NT2/D1 (cell line): ENCODE results near the gene MED1.
"Not testable (repeated sequence)": the region's sequence is repeated elsewhere in the genome, so short reads cannot be mapped to it uniquely, and the experiment has no call there.

ENCODE experiments used
- DNase-seq: peaks from one replicate; pipeline ENCODE4 v3.0.0-alpha.2; 2011; ENCODE audit warnings: low read depth, low spot score
- H3K27me3 ChIP-seq: 2 replicates; pipeline ENCODE4 v1.6.0; 2011; ENCODE audit warnings: mild to moderate bottlenecking; ENCODE audit not compliant: insufficient read length, insufficient read depth
- H3K36me3 ChIP-seq: 2 replicates; pipeline ENCODE4 v1.6.1; 2011; ENCODE audit warnings: mild to moderate bottlenecking, low read length, mixed read lengths; ENCODE audit not compliant: insufficient read depth, insufficient read length
- H3K4me1 ChIP-seq: 2 replicates; pipeline ENCODE4 v1.5.1; 2011; ENCODE audit not compliant: insufficient read depth, insufficient read length
- H3K4me3 ChIP-seq: 2 replicates; pipeline ENCODE4 v1.5.1; 2011; ENCODE audit warnings: low read depth; ENCODE audit not compliant: insufficient read length
- H3K9ac ChIP-seq: 2 replicates; pipeline ENCODE4 v1.6.0; 2011; ENCODE audit warnings: low read depth; ENCODE audit not compliant: insufficient read length
- H3K9me3 ChIP-seq: 2 replicates; pipeline ENCODE4 v1.5.1; 2011; ENCODE audit warnings: mild to moderate bottlenecking, low read length; ENCODE audit not compliant: insufficient read depth
- SUZ12 ChIP-seq: IDR thresholded peaks from 2 replicates; pipeline ENCODE4 v1.6.1; 2011; ENCODE audit not compliant: insufficient read length, insufficient read depth; ENCODE audit errors: extremely low read depth
- YY1 ChIP-seq: IDR thresholded peaks from 2 replicates; pipeline ENCODE4 v1.6.1; 2011; ENCODE audit not compliant: insufficient read length, insufficient read depth
- ZNF274 ChIP-seq: IDR thresholded peaks from 2 replicates; pipeline ENCODE4 v1.6.1; 2011; ENCODE audit warnings: mild to moderate bottlenecking, low read depth, low read length

MED1 gene

DNA sequence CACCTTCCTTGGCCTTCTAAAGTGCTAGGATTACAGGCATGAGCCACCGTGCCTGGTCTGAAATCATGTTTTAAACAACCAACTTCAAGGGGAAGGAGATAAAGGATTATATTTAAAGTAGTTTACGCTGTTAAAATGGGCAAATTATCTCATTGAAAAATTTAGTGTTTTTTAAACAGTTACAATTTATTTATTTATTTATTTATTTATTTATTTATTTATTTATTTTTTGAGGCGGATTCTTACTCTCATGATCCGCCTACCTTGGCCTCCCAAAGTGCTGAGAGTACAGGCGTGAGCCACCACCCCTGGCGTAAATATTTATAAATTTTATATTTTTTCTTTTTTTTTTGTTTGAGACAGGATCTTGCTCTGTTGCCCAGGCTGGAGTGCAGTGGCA lies 32.4 kb upstream of the MED1 start:
- no peaks in the 10 kb centered on the region for H3K4me1 ChIP-seq
- no peak overlapping the region for H3K9ac ChIP-seq
- H3K27me3 ChIP-seq = no peaks in the 10 kb centered on the region
- DNase-seq = no peak
- H3K9me3 ChIP-seq = no peaks in the 10 kb centered on the region
- H3K36me3 ChIP-seq = peaks cover 38% of the 10 kb centered on the region
- no peak overlapping the region for H3K4me3 ChIP-seq
- no peak for TF ChIP-seq YY1
- TF ChIP-seq SUZ12 = no peak
- no peak for TF ChIP-seq ZNF274

DNA sequence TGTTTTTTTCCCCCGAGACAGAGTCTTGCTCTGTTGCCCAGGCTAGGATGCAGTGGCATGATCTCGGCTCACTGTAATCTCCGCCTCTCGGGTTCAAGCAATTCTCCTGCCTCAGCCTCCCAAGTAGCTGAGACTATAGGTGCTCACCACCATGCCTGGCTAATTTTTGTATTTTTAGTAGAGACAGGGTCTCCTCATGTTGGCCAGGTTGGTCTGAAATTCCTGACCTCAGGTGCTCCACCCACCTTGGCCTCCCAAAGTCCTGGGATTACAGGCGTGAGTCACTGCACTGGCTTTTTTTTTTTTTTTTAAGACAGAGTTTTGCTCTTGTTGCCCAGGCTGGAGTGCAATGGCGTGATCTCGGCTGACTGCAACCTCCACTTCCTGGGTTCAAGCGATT lies 28.6 kb upstream of the MED1 start:
- H3K9ac ChIP-seq, DNase-seq, H3K4me3 ChIP-seq, H3K4me1 ChIP-seq, H3K27me3 ChIP-seq, H3K9me3 ChIP-seq: not testable (repeated sequence)
- H3K36me3 ChIP-seq = peaks cover 57% of the 10 kb centered on the region

DNA sequence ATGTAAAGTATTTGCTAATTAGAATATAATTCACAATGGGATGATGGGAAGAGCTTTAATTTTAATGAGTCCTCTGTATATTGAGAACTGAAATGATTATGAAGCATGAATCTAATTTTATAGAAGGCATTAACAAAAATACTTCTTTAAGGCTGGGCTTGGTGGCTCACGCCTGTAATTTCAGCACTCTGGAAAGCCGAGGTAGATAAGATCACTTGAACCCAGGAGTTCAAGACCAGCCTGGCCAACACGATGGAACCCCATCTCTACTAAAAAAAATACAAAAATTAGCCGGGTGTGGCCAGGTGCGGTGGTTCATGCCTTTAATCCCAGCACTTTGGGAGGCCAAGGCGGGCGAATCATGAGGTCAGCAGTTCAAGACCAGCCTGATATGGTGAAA lies 22.2 kb upstream of the MED1 start:
- no peak overlapping the region for H3K4me3 ChIP-seq
- no peak for TF ChIP-seq ZNF274
- no peak for TF ChIP-seq SUZ12
- TF ChIP-seq YY1 = no peak
- no peaks in the 10 kb centered on the region for H3K9me3 ChIP-seq
- no peaks in the 10 kb centered on the region for H3K27me3 ChIP-seq
- no peak overlapping the region for H3K9ac ChIP-seq
- no peak for DNase-seq
- no peaks in the 10 kb centered on the region for H3K4me1 ChIP-seq
- peaks cover 68% of the 10 kb centered on the region for H3K36me3 ChIP-seq

DNA sequence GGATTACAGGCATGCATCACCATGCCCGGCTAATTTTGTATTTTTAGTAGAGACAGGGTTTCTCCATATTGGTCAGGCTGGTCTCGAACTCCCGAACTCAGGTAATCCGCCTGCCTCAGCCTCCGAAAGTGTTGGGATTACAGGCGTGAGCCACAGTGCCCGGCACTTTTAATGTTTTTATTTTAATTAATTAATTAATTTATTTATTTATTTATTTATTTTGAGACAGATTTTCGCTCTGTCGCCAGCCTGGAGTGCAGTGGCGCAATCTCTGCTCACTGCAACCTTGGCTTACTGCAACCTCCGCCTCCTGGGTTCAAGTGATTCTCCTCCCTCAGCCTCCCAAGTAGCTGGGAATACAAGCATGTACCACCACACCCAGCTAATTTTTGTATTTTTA lies 17.5 kb upstream of the MED1 start:
- not testable (repeated sequence) for H3K4me1 ChIP-seq, H3K9me3 ChIP-seq, DNase-seq, H3K27me3 ChIP-seq, H3K9ac ChIP-seq, H3K4me3 ChIP-seq
- peaks cover 55% of the 10 kb centered on the region for H3K36me3 ChIP-seq

DNA sequence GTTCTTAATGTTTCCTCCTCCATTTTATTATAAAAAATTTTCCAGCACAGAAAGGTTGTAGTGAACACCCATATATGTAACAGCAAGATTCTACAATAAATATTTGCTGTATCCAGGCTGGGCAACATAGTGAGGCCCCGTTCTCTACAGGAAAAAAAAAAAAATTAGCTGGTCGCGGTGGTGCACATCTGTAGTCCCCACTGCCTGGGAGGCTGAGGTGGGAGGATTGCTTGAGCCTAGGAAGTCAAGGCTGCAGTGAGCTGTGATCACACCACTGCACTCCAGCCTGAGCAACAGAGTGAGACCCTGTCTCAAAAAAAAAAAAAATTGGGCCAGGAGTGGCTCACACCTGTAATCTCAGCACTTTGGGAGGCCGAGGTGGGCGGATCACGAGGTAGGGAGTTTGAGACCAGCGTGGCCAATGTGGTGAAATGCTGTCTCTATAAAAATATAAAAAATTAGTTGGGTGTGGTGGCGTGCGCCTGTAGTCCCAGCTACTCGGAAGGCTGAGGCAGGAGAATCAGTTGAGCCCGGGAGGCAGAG lies 13.6 kb upstream of the MED1 start:
- H3K4me1 ChIP-seq, H3K9me3 ChIP-seq, H3K27me3 ChIP-seq, H3K4me3 ChIP-seq, DNase-seq: not testable (repeated sequence)
- H3K9ac ChIP-seq = peak overlapping the region; percentile 4
- peaks cover 28% of the 10 kb centered on the region for H3K36me3 ChIP-seq

DNA sequence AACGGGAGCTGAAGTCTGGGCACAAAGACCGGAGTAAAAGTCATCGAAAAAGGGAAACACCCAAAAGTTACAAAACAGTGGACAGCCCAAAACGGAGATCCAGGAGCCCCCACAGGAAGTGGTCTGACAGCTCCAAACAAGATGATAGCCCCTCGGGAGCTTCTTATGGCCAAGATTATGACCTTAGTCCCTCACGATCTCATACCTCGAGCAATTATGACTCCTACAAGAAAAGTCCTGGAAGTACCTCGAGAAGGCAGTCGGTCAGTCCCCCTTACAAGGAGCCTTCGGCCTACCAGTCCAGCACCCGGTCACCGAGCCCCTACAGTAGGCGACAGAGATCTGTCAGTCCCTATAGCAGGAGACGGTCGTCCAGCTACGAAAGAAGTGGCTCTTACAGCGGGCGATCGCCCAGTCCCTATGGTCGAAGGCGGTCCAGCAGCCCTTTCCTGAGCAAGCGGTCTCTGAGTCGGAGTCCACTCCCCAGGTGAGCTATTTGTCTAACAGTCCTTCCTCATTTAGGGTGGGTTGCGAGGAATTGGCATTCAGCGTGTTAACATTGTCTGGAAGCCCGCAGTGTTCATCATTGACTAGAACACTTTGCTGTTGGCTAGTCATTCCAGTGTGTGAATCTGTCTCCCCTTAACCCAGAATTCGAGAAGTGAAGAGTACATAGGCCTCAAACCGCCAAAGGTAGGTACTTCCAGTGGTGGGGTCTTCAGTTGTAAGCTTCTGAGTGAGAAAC lies 11.7 kb upstream of the MED1 start:
- no peaks in the 10 kb centered on the region for H3K4me1 ChIP-seq
- peak overlapping the region; percentile 90 for H3K9ac ChIP-seq
- H3K27me3 ChIP-seq = no peaks in the 10 kb centered on the region
- peaks cover 28% of the 10 kb centered on the region for H3K36me3 ChIP-seq
- no peaks in the 10 kb centered on the region for H3K9me3 ChIP-seq
- no peak for DNase-seq
- TF ChIP-seq ZNF274 = no peak
- TF ChIP-seq SUZ12 = no peak
- TF ChIP-seq YY1 = no peak
- H3K4me3 ChIP-seq = peak overlapping the region; percentile 100

DNA sequence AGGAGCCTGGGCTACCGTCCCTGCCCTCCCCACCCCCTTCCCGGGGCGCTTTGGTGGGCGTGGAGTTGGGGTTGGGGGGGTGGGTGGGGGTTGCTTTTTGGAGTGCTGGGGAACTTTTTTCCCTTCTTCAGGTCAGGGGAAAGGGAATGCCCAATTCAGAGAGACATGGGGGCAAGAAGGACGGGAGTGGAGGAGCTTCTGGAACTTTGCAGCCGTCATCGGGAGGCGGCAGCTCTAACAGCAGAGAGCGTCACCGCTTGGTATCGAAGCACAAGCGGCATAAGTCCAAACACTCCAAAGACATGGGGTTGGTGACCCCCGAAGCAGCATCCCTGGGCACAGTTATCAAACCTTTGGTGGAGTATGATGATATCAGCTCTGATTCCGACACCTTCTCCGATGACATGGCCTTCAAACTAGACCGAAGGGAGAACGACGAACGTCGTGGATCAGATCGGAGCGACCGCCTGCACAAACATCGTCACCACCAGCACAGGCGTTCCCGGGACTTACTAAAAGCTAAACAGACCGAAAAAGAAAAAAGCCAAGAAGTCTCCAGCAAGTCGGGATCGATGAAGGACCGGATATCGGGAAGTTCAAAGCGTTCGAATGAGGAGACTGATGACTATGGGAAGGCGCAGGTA lies 11.0 kb upstream of the MED1 start:
- H3K9ac ChIP-seq = peak overlapping the region; percentile 100
- no peaks in the 10 kb centered on the region for H3K27me3 ChIP-seq
- no peaks in the 10 kb centered on the region for H3K9me3 ChIP-seq
- no peak for TF ChIP-seq ZNF274
- TF ChIP-seq YY1 = no peak
- TF ChIP-seq SUZ12 = no peak
- no peaks in the 10 kb centered on the region for H3K4me1 ChIP-seq
- no peak for DNase-seq
- H3K36me3 ChIP-seq = peaks cover 22% of the 10 kb centered on the region
- peak overlapping the region; percentile 100 for H3K4me3 ChIP-seq
